ENCODE results near the gene ZMIZ2.
"Not testable (repeated sequence)": the region's sequence is repeated elsewhere in the genome, so short reads cannot be mapped to it uniquely, and the experiment has no call there.

ZMIZ2 gene

GRCh38 chr7:44769376-44769775 is 20.7 kb downstream of the ZMIZ2 start:
- H3K27me3 Mint-ChIP-seq: no peaks in the 10 kb centered on the region
- DNase-seq (no peak), ATAC-seq (peak; percentile 15)
- H3K27ac Mint-ChIP-seq: no peak overlapping the region
- H3K9me3 Mint-ChIP-seq: no peaks in the 10 kb centered on the region
- H3K36me3 Mint-ChIP-seq (ENCODE audit: low read depth): peaks cover 22% of the 10 kb centered on the region
- H3K4me1 Mint-ChIP-seq: peaks cover 40% of the 10 kb centered on the region
- H3K4me3 Mint-ChIP-seq: no peak overlapping the region

- ATAC-seq (peak; percentile 50), DNase-seq (no peak)
- H3K4me1 Mint-ChIP-seq: peaks cover 40% of the 10 kb centered on the region
- no peaks in the 10 kb centered on the region for H3K27me3 Mint-ChIP-seq
- no peaks in the 10 kb centered on the region for H3K9me3 Mint-ChIP-seq
- H3K36me3 Mint-ChIP-seq (ENCODE audit: low read depth): peaks cover 19% of the 10 kb centered on the region
- H3K27ac Mint-ChIP-seq: no peak overlapping the region
- H3K4me3 Mint-ChIP-seq: peak overlapping the region; percentile 3
These were observed 21.2 kb downstream of the ZMIZ2 start for GRCh38 chr7:44769776-44770294.

- Mint-ChIP-seq H3K9me3 (no peaks in the 10 kb centered on the region), H3K27ac (no peak overlapping the region), H3K27me3 (no peaks in the 10 kb centered on the region), H3K4me1 (peaks cover 40% of the 10 kb centered on the region), H3K36me3 (ENCODE audit: low read depth) (peaks cover 14% of the 10 kb centered on the region), H3K4me3 (no peak overlapping the region)
- ATAC-seq: no peak
- no peak for DNase-seq
These were observed 22.7 kb downstream of the ZMIZ2 start for GRCh38 chr7:44771358-44771757.

GRCh38 chr7:44772440-44772839 is 23.8 kb downstream of the ZMIZ2 start:
- H3K27me3 Mint-ChIP-seq: no peaks in the 10 kb centered on the region
- H3K9me3 Mint-ChIP-seq: no peaks in the 10 kb centered on the region
- peaks cover 8% of the 10 kb centered on the region for H3K36me3 Mint-ChIP-seq (ENCODE audit: low read depth)
- H3K4me3 Mint-ChIP-seq: no peak overlapping the region
- H3K27ac Mint-ChIP-seq: no peak overlapping the region
- peaks cover 38% of the 10 kb centered on the region for H3K4me1 Mint-ChIP-seq
- no peak for DNase-seq
- no peak for ATAC-seq

GRCh38 chr7:44772867-44773266 is 24.2 kb downstream of the ZMIZ2 start:
- DNase-seq (no peak), ATAC-seq (no peak)
- H3K27ac Mint-ChIP-seq: no peak overlapping the region
- peaks cover 34% of the 10 kb centered on the region for H3K4me1 Mint-ChIP-seq
- no peaks in the 10 kb centered on the region for H3K27me3 Mint-ChIP-seq
- peaks cover 4% of the 10 kb centered on the region for H3K36me3 Mint-ChIP-seq (ENCODE audit: low read depth)
- H3K4me3 Mint-ChIP-seq: no peak overlapping the region
- H3K9me3 Mint-ChIP-seq: no peaks in the 10 kb centered on the region

- not testable (repeated sequence) for H3K36me3 Mint-ChIP-seq (ENCODE audit: low read depth); ATAC-seq; H3K4me3 Mint-ChIP-seq; H3K9me3 Mint-ChIP-seq; DNase-seq; H3K27ac Mint-ChIP-seq; H3K27me3 Mint-ChIP-seq
- peaks cover 18% of the 10 kb centered on the region for H3K4me1 Mint-ChIP-seq
These were observed 25.8 kb downstream of the ZMIZ2 start for GRCh38 chr7:44774486-44774885.

- no peak overlapping the region for H3K27ac Mint-ChIP-seq
These were observed 26.9 kb downstream of the ZMIZ2 start for GRCh38 chr7:44775383-44776107.

GRCh38 chr7:44776211-44776610 is 27.6 kb downstream of the ZMIZ2 start:
- Mint-ChIP-seq H3K36me3 (ENCODE audit: low read depth) (no peaks in the 10 kb centered on the region), H3K4me3 (no peak overlapping the region), H3K27ac (no peak overlapping the region), H3K4me1 (peaks cover 3% of the 10 kb centered on the region), H3K27me3 (no peaks in the 10 kb centered on the region), H3K9me3 (no peaks in the 10 kb centered on the region)
- ATAC-seq: no peak
- DNase-seq: no peak

More at GRCh38 chr7:44775383-44776107, 26.9 kb downstream of the ZMIZ2 start:
- Mint-ChIP-seq H3K9me3 (no peaks in the 10 kb centered on the region), H3K27me3 (no peaks in the 10 kb centered on the region), H3K36me3 (ENCODE audit: low read depth) (no peaks in the 10 kb centered on the region), H3K4me1 (peaks cover 8% of the 10 kb centered on the region), H3K4me3 (no peak overlapping the region)
- ATAC-seq (no peak), DNase-seq (no peak)

GRCh38 chr7:44782460-44782859 is 33.8 kb downstream of the ZMIZ2 start:
- Mint-ChIP-seq H3K9me3 (no peaks in the 10 kb centered on the region), H3K27me3 (no peaks in the 10 kb centered on the region), H3K27ac (no peak overlapping the region), H3K4me3 (no peak overlapping the region), H3K36me3 (ENCODE audit: low read depth) (peaks cover 2% of the 10 kb centered on the region), H3K4me1 (no peaks in the 10 kb centered on the region)
- ATAC-seq (no peak), DNase-seq (no peak)

- H3K4me1 Mint-ChIP-seq: no peaks in the 10 kb centered on the region
- no peak for DNase-seq
- H3K27ac Mint-ChIP-seq: no peak overlapping the region
- no peak for ATAC-seq
- H3K27me3 Mint-ChIP-seq: no peaks in the 10 kb centered on the region
- H3K9me3 Mint-ChIP-seq: no peaks in the 10 kb centered on the region
- H3K36me3 Mint-ChIP-seq (ENCODE audit: low read depth): peaks cover 2% of the 10 kb centered on the region
- H3K4me3 Mint-ChIP-seq: no peak overlapping the region
These were observed 34.8 kb downstream of the ZMIZ2 start for GRCh38 chr7:44783407-44783806.

GRCh38 chr7:44784364-44784763 is 35.7 kb downstream of the ZMIZ2 start:
- Mint-ChIP-seq H3K27ac (no peak overlapping the region), H3K4me1 (no peaks in the 10 kb centered on the region), H3K4me3 (no peak overlapping the region), H3K36me3 (ENCODE audit: low read depth) (peaks cover 2% of the 10 kb centered on the region), H3K27me3 (no peaks in the 10 kb centered on the region), H3K9me3 (no peaks in the 10 kb centered on the region)
- DNase-seq: no peak
- no peak for ATAC-seq

GRCh38 chr7:44785218-44785617 is 36.6 kb downstream of the ZMIZ2 start:
- not testable (repeated sequence) for H3K36me3 Mint-ChIP-seq (ENCODE audit: low read depth); H3K4me3 Mint-ChIP-seq; H3K9me3 Mint-ChIP-seq; H3K27me3 Mint-ChIP-seq; ATAC-seq; H3K4me1 Mint-ChIP-seq; H3K27ac Mint-ChIP-seq; DNase-seq

GRCh38 chr7:44787041-44787440 is 38.4 kb downstream of the ZMIZ2 start:
- Mint-ChIP-seq H3K4me3 (no peak overlapping the region), H3K36me3 (ENCODE audit: low read depth) (peaks cover 2% of the 10 kb centered on the region), H3K9me3 (no peaks in the 10 kb centered on the region), H3K27ac (no peak overlapping the region), H3K4me1 (no peaks in the 10 kb centered on the region), H3K27me3 (no peaks in the 10 kb centered on the region)
- ATAC-seq: no peak
- DNase-seq: no peak

- DNase-seq (no peak), ATAC-seq (no peak)
- Mint-ChIP-seq H3K27me3 (no peaks in the 10 kb centered on the region), H3K27ac (no peak overlapping the region), H3K4me3 (no peak overlapping the region), H3K4me1 (no peaks in the 10 kb centered on the region), H3K9me3 (no peaks in the 10 kb centered on the region), H3K36me3 (ENCODE audit: low read depth) (peaks cover 2% of the 10 kb centered on the region)
These were observed 39.1 kb downstream of the ZMIZ2 start for GRCh38 chr7:44787762-44788161.

- H3K4me3 Mint-ChIP-seq: no peak overlapping the region
- no peaks in the 10 kb centered on the region for H3K36me3 Mint-ChIP-seq (ENCODE audit: low read depth)
- no peaks in the 10 kb centered on the region for H3K9me3 Mint-ChIP-seq
- no peak for ATAC-seq
- DNase-seq: no peak
- no peaks in the 10 kb centered on the region for H3K27me3 Mint-ChIP-seq
- no peaks in the 10 kb centered on the region for H3K4me1 Mint-ChIP-seq
- H3K27ac Mint-ChIP-seq: no peak overlapping the region
These were observed 41.3 kb downstream of the ZMIZ2 start for GRCh38 chr7:44789990-44790389.
